Activated T-helper 17 cell treated with anti-CD3 and anti-CD28 coated beads, Interleukin-2, amount 50 U/mL, for 72 hours (primary cell): ENCODE data around the gene TTC12. TPM values are rescaled to one million over a fixed set of nuclear protein-coding genes. Genes with fewer than 3 reads are reported as not detected.

Experiments used
- ATAC-seq: fragments of 150-1000 bp; cut with Tn5 transposase; replicated peaks from 2 replicates; pipeline ENCODE4 v1.10.0; 2021; ENCODE audit warnings: mild to moderate bottlenecking, moderate library complexity
- H3K27ac Mint-ChIP-seq: one replicate; pipeline ENCODE4 v1.8.0; 2022; ENCODE audit warnings: mixed read lengths
- H3K27me3 Mint-ChIP-seq: one replicate; pipeline ENCODE4 v1.8.0; 2022; ENCODE audit warnings: mixed read lengths
- H3K36me3 Mint-ChIP-seq: one replicate; pipeline ENCODE4 v1.8.0; 2022; ENCODE audit warnings: low read depth, mild to moderate bottlenecking, mixed read lengths
- H3K4me1 Mint-ChIP-seq: one replicate; pipeline ENCODE4 v1.8.0; 2022; ENCODE audit warnings: mixed read lengths
- H3K4me3 Mint-ChIP-seq: one replicate; pipeline ENCODE4 v1.8.0; 2022; ENCODE audit warnings: mild to moderate bottlenecking, mixed read lengths
- H3K9me3 Mint-ChIP-seq: one replicate; pipeline ENCODE4 v1.8.0; 2022; ENCODE audit warnings: mixed read lengths
- total RNA-seq, 2 donors: library from RNA; stranded (reverse); gene quantifications; one replicate each; pipeline ENCODE4 v1.2.3, GENCODE V29; 2022

Gene TTC12
- total RNA-seq, 2 donors from 2014 or later = 8.5 to 9.8 TPM

DNA sequence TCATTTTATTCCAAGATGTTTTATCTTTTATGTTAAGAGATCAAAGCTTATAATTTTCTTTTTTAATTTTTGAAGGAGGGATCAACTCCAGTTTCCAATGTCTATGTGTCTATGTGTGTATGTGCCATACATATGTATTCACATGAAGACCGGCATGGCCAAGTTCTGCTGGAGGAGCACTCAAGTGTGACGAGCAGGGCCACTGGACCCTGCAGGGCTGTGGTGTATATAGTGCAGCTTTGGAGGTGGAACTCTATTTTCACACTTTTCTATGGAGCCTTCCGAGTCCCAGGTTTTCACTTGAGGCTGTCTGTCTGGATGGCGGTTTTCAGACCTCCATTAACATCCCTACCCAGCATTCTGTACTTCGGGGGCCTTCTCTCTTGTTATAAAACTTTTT lies 36.5 kb upstream of the TTC12 start:
- Mint-ChIP-seq H3K27me3 (no peaks in the 10 kb centered on the region), H3K9me3 (no peaks in the 10 kb centered on the region), H3K4me3 (no peak overlapping the region), H3K36me3 (no peaks in the 10 kb centered on the region), H3K4me1 (no peaks in the 10 kb centered on the region), H3K27ac (no peak overlapping the region)
- ATAC-seq = no peak

DNA sequence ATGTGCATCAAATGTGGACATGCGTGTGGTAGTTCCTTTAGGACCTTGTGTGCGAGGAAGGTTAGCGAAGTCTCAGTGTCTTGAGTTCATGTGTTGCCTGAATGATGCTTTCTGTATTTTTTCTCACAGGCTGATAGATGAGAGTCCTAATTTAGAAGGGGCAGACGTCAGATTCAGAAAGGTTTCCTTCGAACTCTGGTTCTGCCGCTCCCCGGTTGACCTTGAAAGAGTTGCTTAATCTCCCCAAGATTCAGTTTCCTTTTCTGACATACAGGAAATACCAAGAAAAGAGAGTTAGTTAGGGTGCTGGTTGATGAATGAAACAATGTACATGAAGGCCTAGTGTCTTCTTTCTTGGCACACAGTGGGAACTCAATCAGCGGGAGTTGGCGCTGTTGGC lies 35.9 kb upstream of the TTC12 start:
- H3K4me3 Mint-ChIP-seq = no peak overlapping the region
- H3K9me3 Mint-ChIP-seq = no peaks in the 10 kb centered on the region
- H3K27ac Mint-ChIP-seq = no peak overlapping the region
- H3K27me3 Mint-ChIP-seq = no peaks in the 10 kb centered on the region
- ATAC-seq = no peak
- no peaks in the 10 kb centered on the region for H3K36me3 Mint-ChIP-seq
- no peaks in the 10 kb centered on the region for H3K4me1 Mint-ChIP-seq

DNA sequence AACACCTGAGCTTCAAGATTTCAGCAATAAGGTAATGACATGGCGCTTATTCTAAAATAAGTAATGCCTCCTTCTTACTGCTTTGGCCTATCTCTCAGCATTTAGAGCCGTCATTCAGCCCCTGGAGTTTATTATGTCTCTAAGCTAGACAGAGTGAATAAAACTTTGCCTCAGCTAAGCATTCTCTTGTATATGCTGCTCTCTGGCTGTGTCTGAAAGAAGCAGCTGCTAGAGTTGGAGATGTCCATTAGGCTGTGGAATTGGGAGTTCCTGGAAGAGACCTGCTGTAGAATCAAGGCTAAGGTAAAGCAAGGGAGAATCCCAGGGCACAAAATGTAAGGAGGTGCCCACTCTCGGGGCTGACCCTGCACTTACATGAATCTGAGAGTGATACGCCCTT lies 35.5 kb upstream of the TTC12 start:
- Mint-ChIP-seq H3K36me3 (no peaks in the 10 kb centered on the region), H3K4me1 (no peaks in the 10 kb centered on the region), H3K4me3 (no peak overlapping the region), H3K27me3 (no peaks in the 10 kb centered on the region), H3K27ac (no peak overlapping the region), H3K9me3 (no peaks in the 10 kb centered on the region)
- ATAC-seq = no peak

DNA sequence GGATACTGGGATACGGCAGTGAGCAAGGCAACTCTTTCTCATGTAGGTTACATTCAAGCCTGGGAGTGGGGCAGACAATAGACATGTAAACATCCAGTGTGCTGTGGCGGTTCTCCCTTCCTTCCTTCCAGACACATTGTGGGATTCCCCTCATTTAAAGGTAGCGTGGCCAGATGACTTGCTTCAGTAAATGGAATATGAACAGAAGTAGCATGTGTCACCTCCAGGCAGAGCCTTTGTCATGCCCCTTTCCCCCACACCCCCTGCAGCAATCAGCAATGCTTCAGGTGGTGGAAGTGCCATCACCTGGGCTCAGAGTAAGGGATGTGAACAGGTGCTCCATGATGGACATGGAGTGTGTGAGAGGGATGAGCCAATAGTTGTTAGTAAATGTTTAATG lies 34.8 kb upstream of the TTC12 start:
- H3K27ac Mint-ChIP-seq = no peak overlapping the region
- no peaks in the 10 kb centered on the region for H3K27me3 Mint-ChIP-seq
- H3K4me1 Mint-ChIP-seq = no peaks in the 10 kb centered on the region
- H3K4me3 Mint-ChIP-seq = no peak overlapping the region
- no peak for ATAC-seq
- no peaks in the 10 kb centered on the region for H3K9me3 Mint-ChIP-seq
- H3K36me3 Mint-ChIP-seq = no peaks in the 10 kb centered on the region

DNA sequence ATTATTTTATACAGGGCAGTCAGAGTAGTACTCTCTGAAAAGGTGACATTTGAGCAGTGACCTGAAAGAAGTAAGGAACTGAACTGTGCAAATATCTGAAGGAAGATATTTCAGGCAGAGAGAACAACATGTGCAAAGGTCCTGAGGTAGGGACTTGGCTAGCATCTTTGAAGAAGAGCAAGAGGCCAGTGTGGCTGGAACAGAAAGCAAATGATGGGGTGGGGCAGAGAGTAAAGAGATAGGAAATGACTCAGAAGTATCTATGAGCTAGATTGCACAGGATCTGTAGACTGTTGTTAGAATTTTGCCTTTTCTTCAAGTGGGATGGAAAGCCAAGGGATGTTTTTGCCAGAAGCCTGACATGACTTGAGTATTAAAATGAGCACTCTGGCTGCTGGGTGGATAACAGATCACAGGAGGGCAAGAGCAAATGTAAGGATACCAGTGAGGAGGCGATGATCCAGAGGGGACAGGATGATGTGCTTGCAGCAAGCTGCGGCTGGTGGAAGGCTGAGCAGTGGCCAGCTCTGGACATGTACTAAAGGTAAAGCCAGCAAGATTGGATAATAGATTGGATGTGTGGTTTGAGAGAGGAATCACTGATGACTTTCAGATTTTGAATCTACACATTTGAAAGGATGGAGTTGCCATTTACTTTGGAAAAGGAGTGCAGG lies 33.2 kb upstream of the TTC12 start:
- Mint-ChIP-seq H3K9me3 (no peaks in the 10 kb centered on the region), H3K36me3 (no peaks in the 10 kb centered on the region), H3K4me1 (no peaks in the 10 kb centered on the region), H3K4me3 (no peak overlapping the region), H3K27ac (no peak overlapping the region), H3K27me3 (no peaks in the 10 kb centered on the region)
- peak; percentile 34 for ATAC-seq

DNA sequence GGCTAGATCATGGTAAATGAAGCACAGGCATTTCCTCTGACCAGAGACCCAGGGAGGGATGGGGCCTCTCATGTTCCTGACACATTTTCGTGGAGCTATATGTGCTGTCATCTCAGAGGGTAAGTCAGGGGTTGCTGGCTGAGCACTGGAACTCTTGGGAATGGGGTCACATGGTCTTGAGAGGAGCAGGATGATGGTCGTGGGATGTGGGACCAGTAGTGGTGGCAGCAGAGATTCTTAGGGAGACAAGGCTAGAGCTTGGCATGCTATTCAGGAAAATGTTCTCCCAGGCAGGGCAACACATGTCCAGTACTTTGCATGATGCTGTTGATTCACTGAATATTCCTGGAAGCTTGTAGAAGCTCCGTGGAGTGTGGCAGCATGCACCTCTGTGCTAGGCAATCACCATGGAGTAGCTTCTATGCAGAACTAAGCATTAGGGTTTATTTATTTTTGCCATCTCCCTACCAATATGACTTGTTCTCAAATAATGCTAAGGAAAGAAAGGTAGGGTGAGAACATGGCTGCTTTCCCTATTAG lies 31.4 kb upstream of the TTC12 start:
- Mint-ChIP-seq H3K4me3 (no peak overlapping the region), H3K36me3 (no peaks in the 10 kb centered on the region), H3K9me3 (no peaks in the 10 kb centered on the region), H3K27me3 (no peaks in the 10 kb centered on the region), H3K27ac (no peak overlapping the region), H3K4me1 (no peaks in the 10 kb centered on the region)
- ATAC-seq = no peak

DNA sequence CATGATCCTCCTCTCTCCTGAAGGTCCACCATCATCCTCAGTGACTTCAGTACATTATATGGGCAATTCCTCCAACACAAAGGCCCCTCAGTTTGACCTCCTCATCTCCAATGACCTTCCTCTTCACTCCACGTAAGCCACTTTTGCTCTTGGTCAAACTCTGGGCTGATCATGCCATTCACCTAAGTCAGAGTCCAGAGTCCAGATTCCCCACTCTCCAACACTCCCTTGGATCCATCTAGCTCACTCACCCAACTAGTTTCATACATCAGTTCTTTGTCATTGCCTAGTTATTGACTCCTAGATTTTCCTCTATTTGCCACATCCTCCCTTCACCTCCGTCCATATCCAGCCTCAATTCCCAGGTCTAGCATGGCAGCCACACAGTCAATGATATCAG lies 30.5 kb upstream of the TTC12 start:
- no peaks in the 10 kb centered on the region for H3K4me1 Mint-ChIP-seq
- ATAC-seq = no peak
- H3K27me3 Mint-ChIP-seq = no peaks in the 10 kb centered on the region
- no peaks in the 10 kb centered on the region for H3K9me3 Mint-ChIP-seq
- no peak overlapping the region for H3K27ac Mint-ChIP-seq
- no peak overlapping the region for H3K4me3 Mint-ChIP-seq
- no peaks in the 10 kb centered on the region for H3K36me3 Mint-ChIP-seq

DNA sequence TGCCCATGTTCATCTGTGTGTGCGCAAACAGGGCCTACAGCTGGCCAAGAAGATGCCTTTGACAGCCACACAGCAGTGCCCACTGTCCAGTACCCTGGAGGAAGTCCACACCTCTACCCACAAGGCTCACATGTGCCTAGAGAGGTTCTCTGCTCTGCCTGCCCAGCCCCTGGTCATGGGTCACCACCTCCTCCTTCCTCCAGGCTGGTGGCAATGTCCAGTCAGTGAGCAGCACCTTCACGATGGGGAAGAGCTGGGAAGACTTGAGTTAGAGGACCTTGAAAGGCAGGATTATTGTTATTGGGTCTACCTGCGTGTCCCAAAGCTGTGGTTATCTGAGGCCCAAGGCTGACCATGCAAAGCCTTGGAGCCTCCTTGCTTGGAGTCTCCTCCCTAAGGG lies 28.4 kb upstream of the TTC12 start:
- no peaks in the 10 kb centered on the region for H3K27me3 Mint-ChIP-seq
- no peak for ATAC-seq
- no peak overlapping the region for H3K27ac Mint-ChIP-seq
- H3K4me1 Mint-ChIP-seq = no peaks in the 10 kb centered on the region
- no peak overlapping the region for H3K4me3 Mint-ChIP-seq
- no peaks in the 10 kb centered on the region for H3K9me3 Mint-ChIP-seq
- H3K36me3 Mint-ChIP-seq = no peaks in the 10 kb centered on the region

DNA sequence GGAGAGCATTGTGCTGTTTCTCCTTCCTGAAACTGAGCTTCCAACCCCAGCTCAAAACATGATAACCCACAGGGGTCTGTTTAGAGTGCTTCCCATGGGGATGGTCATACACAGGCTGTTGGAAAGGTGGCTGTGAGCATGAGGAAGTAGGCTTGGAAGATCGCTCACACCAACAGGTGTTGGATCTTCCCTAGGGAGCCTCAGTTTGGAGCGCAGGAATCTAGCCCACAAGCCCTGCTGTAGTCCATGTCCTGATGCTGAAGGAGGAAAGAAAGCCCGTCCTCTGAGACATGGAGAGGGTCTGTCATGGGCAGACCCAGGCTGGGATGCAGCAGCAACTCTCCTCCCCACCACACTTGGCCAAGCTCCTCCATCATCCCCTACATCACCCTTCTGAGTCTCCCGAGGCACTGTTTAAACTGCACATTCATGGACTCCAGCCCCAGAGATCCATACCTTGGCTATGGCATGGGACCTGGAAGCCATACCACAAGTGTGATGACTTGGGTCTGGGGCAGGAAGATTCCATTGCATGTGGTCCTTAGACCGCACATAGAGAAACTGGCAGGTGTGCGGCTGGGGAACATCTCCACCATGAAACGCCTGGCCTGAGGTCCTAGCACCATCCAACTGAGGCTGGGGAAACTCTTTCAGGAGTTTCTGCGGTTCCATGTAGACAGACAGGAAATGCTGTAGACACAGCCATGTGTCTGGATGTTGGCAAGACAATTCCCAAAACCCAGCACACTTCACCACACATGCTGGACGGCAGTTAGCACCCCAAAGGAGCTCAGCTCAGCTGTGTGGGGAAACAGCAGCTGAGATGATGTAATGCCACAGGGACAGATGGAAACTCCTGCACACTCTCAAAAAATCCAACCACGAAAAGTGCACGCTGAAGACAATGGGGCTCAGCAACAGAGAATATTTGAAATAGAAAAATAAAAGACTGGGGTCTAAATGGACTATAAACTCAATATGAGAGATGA lies 27.6 kb upstream of the TTC12 start:
- Mint-ChIP-seq H3K4me3 (no peak overlapping the region), H3K9me3 (no peaks in the 10 kb centered on the region), H3K4me1 (no peaks in the 10 kb centered on the region), H3K27ac (no peak overlapping the region), H3K36me3 (no peaks in the 10 kb centered on the region), H3K27me3 (no peaks in the 10 kb centered on the region)
- ATAC-seq = no peak

DNA sequence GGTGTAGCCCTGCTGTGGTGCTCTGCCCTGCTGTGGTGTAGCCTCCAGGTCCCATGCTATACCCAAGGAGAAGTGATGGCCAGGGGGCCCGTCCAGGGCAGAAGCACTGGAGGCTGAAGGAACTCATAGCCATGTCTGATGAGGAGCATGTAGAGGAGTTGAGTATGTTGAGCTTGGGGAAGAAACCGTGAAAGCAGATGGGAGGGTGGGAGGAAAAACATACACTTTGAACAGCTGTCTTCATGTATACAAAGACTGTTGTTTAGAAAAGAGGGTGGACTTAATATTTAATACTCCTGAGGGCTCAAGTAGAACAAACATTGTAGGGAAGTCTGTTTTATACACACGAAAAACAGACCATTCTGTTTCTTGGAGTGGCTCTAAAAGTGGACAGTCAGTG lies 26.6 kb upstream of the TTC12 start:
- Mint-ChIP-seq H3K9me3 (no peaks in the 10 kb centered on the region), H3K4me3 (no peak overlapping the region), H3K27me3 (peaks cover 3% of the 10 kb centered on the region), H3K36me3 (no peaks in the 10 kb centered on the region), H3K27ac (no peak overlapping the region), H3K4me1 (no peaks in the 10 kb centered on the region)
- ATAC-seq = no peak

DNA sequence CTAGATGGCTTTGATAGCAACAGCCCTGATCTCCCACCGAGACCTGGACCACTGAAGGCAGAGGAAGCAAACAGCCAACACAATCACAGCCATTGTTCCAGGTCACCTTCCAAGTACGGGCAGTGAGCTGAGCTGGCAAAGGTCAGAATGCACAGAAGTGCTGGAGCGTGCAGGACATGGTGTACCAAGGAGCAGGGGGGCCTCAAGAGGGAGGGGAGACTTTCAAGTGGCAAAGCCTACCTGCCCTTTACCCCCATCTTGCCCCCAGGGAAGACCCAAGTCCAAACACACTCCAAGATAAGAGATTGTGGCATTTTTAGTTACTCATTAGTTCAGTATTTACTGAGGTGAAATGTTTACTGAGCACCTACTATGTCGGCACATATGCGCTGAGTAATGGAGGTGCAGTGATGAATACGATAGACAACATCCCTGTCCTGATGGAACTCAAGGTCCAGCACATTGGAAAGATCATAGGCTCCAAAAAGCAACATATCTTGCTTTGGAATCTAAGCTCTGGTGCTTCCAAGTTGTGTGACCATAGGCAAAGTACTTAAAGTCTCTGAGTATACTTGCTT lies 26.0 kb upstream of the TTC12 start:
- Mint-ChIP-seq H3K4me3 (no peak overlapping the region), H3K36me3 (no peaks in the 10 kb centered on the region), H3K9me3 (no peaks in the 10 kb centered on the region), H3K4me1 (no peaks in the 10 kb centered on the region), H3K27me3 (peaks cover 4% of the 10 kb centered on the region), H3K27ac (no peak overlapping the region)
- no peak for ATAC-seq

DNA sequence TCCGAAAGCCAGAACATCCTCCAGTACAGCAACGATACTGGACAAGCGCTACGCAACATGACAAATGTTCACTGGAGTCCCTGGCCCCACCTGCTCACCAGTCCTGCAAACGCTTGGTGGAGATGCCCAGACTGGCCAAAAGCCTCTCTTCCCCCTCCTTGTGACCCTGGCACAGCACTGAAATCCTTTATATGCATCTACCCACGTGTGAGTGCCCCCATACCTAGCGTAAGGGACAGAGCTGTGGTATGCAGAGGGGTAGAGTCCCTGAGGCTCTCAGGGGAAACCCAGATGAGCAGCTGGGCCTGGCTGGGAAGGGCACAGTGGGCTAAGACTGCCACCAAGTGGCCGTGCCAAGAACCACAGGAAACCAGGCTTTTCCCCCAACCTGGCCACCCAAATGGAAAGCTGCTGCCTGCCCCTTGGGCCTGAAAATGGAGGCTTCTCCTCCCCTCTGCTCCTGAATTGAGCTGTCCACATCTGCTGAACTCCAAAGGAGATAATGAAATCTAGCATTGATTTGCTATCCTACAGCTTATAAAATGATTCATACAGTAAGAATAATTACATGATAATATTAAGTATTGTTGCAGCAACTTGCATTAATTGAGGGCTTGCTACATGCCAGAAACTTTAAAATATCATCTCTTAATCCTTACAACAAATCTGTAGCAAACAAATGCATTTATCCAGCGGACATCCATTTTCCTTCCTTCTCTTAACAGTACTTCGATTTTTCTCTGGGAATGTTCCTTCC lies 24.8 kb upstream of the TTC12 start:
- ATAC-seq = peak; percentile 93
- Mint-ChIP-seq H3K36me3 (no peaks in the 10 kb centered on the region), H3K4me1 (no peaks in the 10 kb centered on the region), H3K9me3 (no peaks in the 10 kb centered on the region), H3K27me3 (peaks cover 12% of the 10 kb centered on the region), H3K4me3 (no peak overlapping the region), H3K27ac (no peak overlapping the region)

DNA sequence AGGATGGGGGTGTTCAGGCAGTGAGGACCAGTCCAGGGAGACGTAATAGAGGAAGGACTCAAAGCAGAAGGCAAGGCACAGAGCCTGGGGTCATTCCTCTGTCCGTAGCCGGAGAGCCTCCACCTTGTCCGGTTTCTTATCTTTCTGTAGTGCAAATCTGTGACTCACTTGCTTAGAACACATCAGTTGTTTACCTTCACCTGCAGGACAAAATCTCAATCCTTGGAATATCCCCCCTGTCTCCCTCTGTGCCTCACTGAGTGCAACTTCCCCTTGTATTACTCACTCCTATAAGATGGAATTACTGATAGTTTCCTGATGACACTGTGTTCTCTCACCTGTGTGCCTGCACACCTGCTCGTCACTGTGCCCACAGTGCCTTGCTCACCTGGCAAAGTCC lies 20.4 kb upstream of the TTC12 start:
- H3K4me1 Mint-ChIP-seq = no peaks in the 10 kb centered on the region
- no peaks in the 10 kb centered on the region for H3K36me3 Mint-ChIP-seq
- no peak overlapping the region for H3K27ac Mint-ChIP-seq
- ATAC-seq = no peak
- no peaks in the 10 kb centered on the region for H3K9me3 Mint-ChIP-seq
- H3K27me3 Mint-ChIP-seq = peaks cover 20% of the 10 kb centered on the region
- H3K4me3 Mint-ChIP-seq = no peak overlapping the region

DNA sequence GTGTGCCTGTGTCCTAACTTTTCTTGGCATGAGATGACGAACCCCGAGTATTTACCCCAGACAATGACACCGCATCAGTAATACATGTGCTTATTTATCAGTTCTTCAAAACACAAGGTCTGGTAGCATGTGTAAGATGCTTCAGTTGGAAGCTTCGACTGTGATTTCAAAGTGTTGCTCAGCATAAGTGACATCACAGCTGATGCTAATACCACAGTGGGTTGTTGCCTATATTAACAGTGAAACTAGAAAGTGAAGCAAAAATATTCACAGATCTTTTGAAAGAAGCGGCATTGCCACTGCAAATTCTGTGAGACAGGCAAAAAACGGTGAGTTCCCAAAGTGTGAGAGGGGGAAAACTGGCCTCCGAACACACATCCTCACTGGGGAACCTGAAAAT lies 18.4 kb upstream of the TTC12 start:
- Mint-ChIP-seq H3K27ac (no peak overlapping the region), H3K9me3 (no peaks in the 10 kb centered on the region), H3K4me1 (no peaks in the 10 kb centered on the region), H3K27me3 (peaks cover 28% of the 10 kb centered on the region), H3K4me3 (no peak overlapping the region), H3K36me3 (no peaks in the 10 kb centered on the region)
- no peak for ATAC-seq
